Mesenchymal stem cell (in vitro differentiated cells and primary cell): Measurements from ENCODE around the gene CHMP6.

Experiments used
- DNase-seq: peaks from one replicate; pipeline ENCODE4 v3.0.0-alpha.2; 2013
- H2AFZ ChIP-seq: one replicate; pipeline ENCODE4 v1.6.1; 2013; ENCODE audit warnings: low read depth, mild to moderate bottlenecking, control low read depth, inconsistent platforms, low read length, moderate library complexity
- H2AK5ac ChIP-seq: 2 replicates; pipeline ENCODE4 v1.6.1; 2013; ENCODE audit warnings: low read length, moderate library complexity, mild to moderate bottlenecking, inconsistent platforms; ENCODE audit not compliant: severe bottlenecking
- H2BK120ac ChIP-seq: one replicate; pipeline ENCODE4 v1.6.1; 2013; ENCODE audit warnings: low read depth, mild to moderate bottlenecking, inconsistent platforms, low read length, moderate library complexity
- H2BK12ac ChIP-seq, 2 experiments: one replicate each; pipeline ENCODE4 v1.6.1; 2013; ENCODE audit warnings: inconsistent platforms in 2 of 2, low read length in 2 of 2, mild to moderate bottlenecking in 2 of 2, moderate library complexity in 2 of 2, control low read depth in 1 of 2
- H2BK15ac ChIP-seq: one replicate; pipeline ENCODE4 v1.6.1; 2013; ENCODE audit warnings: mild to moderate bottlenecking, low read depth, inconsistent platforms; ENCODE audit not compliant: poor library complexity, severe bottlenecking
- H2BK5ac ChIP-seq: 2 replicates; pipeline ENCODE4 v1.6.1; 2013; ENCODE audit warnings: low read depth, mild to moderate bottlenecking, low read length, control low read depth, inconsistent platforms; ENCODE audit not compliant: poor library complexity, severe bottlenecking
- H3K14ac ChIP-seq, 2 experiments: one replicate each; pipeline ENCODE4 v1.6.1; 2013; ENCODE audit warnings: inconsistent platforms in 2 of 2, low read length in 2 of 2, control low read depth in 1 of 2, mild to moderate bottlenecking in 1 of 2, moderate library complexity in 1 of 2
- H3K18ac ChIP-seq, 2 experiments: one replicate each; pipeline ENCODE4 v1.6.1; 2013; ENCODE audit warnings: inconsistent platforms in 2 of 2, low read length in 2 of 2, control low read depth in 1 of 2, low read depth in 1 of 2, mild to moderate bottlenecking in 1 of 2
- H3K23ac ChIP-seq, 2 experiments: one replicate each; pipeline ENCODE4 v1.6.1; 2013; ENCODE audit warnings: inconsistent platforms in 2 of 2, low read length in 2 of 2, mild to moderate bottlenecking in 2 of 2, moderate library complexity in 2 of 2, control low read depth in 1 of 2
- H3K27ac ChIP-seq: 2 replicates; pipeline ENCODE4 v1.5.1; 2013; ENCODE audit warnings: mild to moderate bottlenecking, moderate library complexity, low read length, control low read depth, inconsistent platforms; ENCODE audit not compliant: poor library complexity, severe bottlenecking
- H3K27me3 ChIP-seq, 2 experiments: 2 replicates each; pipeline versions ENCODE4 v1.6.1 to v1.7.0; 2013; ENCODE audit warnings: low read length in 2 of 2, mild to moderate bottlenecking in 2 of 2, moderate library complexity in 2 of 2, control low read depth in 1 of 2, inconsistent platforms in 1 of 2; ENCODE audit not compliant: control insufficient read depth in 1 of 2, insufficient read depth in 1 of 2
- H3K36me3 ChIP-seq, 2 experiments: 2 replicates each; pipeline versions ENCODE4 v1.6.1 to v1.7.0; 2013; ENCODE audit warnings: low read length in 2 of 2, control low read depth in 1 of 2, inconsistent platforms in 1 of 2, low read depth in 1 of 2, mild to moderate bottlenecking in 1 of 2; ENCODE audit not compliant: insufficient read depth in 2 of 2, control insufficient read depth in 1 of 2
- H3K4ac ChIP-seq, 2 experiments: one replicate each; pipeline ENCODE4 v1.6.1; 2013; ENCODE audit warnings: inconsistent platforms in 2 of 2, low read length in 2 of 2, mild to moderate bottlenecking in 2 of 2, moderate library complexity in 2 of 2, control low read depth in 1 of 2, low read depth in 1 of 2
- H3K4me1 ChIP-seq: 2 replicates; pipeline ENCODE4 v1.6.1; 2013; ENCODE audit warnings: low read depth, low read length, control low read depth; ENCODE audit not compliant: control insufficient read depth, insufficient read depth
- H3K4me2 ChIP-seq: 2 replicates; pipeline ENCODE4 v1.6.1; 2013; ENCODE audit warnings: low read length, mild to moderate bottlenecking, inconsistent platforms; ENCODE audit not compliant: poor library complexity, severe bottlenecking
- H3K4me3 ChIP-seq, 2 experiments: 2 replicates each; pipeline versions ENCODE4 v1.5.1 to v1.7.0; 2013; ENCODE audit warnings: low read length in 2 of 2, mild to moderate bottlenecking in 2 of 2, control low read depth in 1 of 2, low read depth in 1 of 2; ENCODE audit not compliant: insufficient read depth in 1 of 2
- H3K79me1 ChIP-seq: replicated peaks from 2 replicates; pipeline ENCODE4 v1.6.1; 2013; ENCODE audit warnings: mild to moderate bottlenecking, control low read depth, low read length, inconsistent platforms; ENCODE audit not compliant: poor library complexity, severe bottlenecking
- H3K9ac ChIP-seq: 2 replicates; pipeline ENCODE4 v1.7.0; 2013; ENCODE audit warnings: mild to moderate bottlenecking, low read length, moderate library complexity
- H3K9me3 ChIP-seq: 2 replicates; pipeline ENCODE4 v1.7.0; 2013; ENCODE audit warnings: mild to moderate bottlenecking, low read length; ENCODE audit not compliant: control insufficient read depth
- H4K8ac ChIP-seq: one replicate; pipeline ENCODE4 v1.6.1; 2013; ENCODE audit warnings: inconsistent platforms, mild to moderate bottlenecking, low read length, moderate library complexity
- H4K91ac ChIP-seq: one replicate; pipeline ENCODE4 v1.6.1; 2013; ENCODE audit warnings: mild to moderate bottlenecking, low read length, inconsistent platforms
- WGBS: methylation state at CpG from one replicate; pipeline ENCODE4 v1.1.7; 2013; ENCODE audit warnings: mixed read lengths; 5-methylcytosine and 5-hydroxymethylcytosine counted together

The CHMP6 gene

DNA sequence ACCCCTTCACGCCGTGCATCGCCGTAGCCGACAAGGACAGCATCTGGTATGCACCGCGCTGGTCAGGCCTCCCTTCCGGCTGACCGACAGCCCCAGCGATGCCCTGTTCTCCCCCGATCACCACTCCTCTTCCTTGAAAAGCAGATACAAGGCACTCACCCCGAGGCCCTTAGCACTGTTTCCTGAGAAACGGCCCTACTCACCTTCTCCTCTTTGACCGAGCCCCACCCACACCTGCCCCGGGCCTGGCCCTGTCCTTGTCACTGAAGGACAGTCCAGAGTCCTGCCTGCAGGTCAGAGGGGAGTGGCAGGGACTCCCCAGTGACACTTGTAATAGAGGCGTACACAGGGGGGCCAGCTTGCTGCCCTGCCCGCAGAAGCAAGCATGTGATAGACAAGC, 45.9 kb upstream of the CHMP6 start:
- Histone ChIP-seq H4K91ac (no peak overlapping the region), H3K36me3 (peaks cover 43 to 80% of the 10 kb centered on the region in 2 experiments)
- WGBS = 94% methylated on average over 17 of the region's 17 CpGs

GRCh38 chr17:80946449-80946848, 45.2 kb upstream of the CHMP6 start:
- no peaks in the 10 kb centered on the region for H3K27me3 ChIP-seq
- no peak for DNase-seq
- H3K4me1 ChIP-seq = no peaks in the 10 kb centered on the region
- H3K9me3 ChIP-seq = no peaks in the 10 kb centered on the region
- no peak overlapping the region for H3K4me2 ChIP-seq
- H2BK5ac ChIP-seq = no peak overlapping the region
- WGBS = 93% methylated on average over 7 of the region's 8 CpGs
- H2AK5ac ChIP-seq = no peak overlapping the region
- no peak overlapping the region for H2AFZ ChIP-seq
- H4K8ac ChIP-seq = no peak overlapping the region
- no peak overlapping the region for H3K23ac ChIP-seq
- peaks cover 47 to 80% of the 10 kb centered on the region in 2 experiments for H3K36me3 ChIP-seq
- H3K79me1 ChIP-seq = no peaks in the 10 kb centered on the region
- H3K14ac ChIP-seq = no peak overlapping the region
- no peak overlapping the region for H4K91ac ChIP-seq
- H2BK15ac ChIP-seq = no peak overlapping the region
- no peak overlapping the region for H3K4ac ChIP-seq
- no peak overlapping the region for H3K18ac ChIP-seq
- no peak overlapping the region for H2BK12ac ChIP-seq
- H2BK120ac ChIP-seq = no peak overlapping the region
- H3K9ac ChIP-seq = no peak overlapping the region
- no peak overlapping the region for H3K27ac ChIP-seq
- no peak overlapping the region for H3K4me3 ChIP-seq

More for the DNA sequence above, 45.9 kb upstream of the CHMP6 start:
- Histone ChIP-seq H2BK12ac (no peak overlapping the region), H3K14ac (no peak overlapping the region), H2BK5ac (no peak overlapping the region), H2AFZ (no peak overlapping the region), H3K9me3 (no peaks in the 10 kb centered on the region), H2BK120ac (no peak overlapping the region), H3K27me3 (no peaks in the 10 kb centered on the region), H3K4me3 (no peak overlapping the region), H2AK5ac (no peak overlapping the region), H3K18ac (no peak overlapping the region), H4K8ac (no peak overlapping the region), H3K4me1 (no peaks in the 10 kb centered on the region), H2BK15ac (no peak overlapping the region), H3K23ac (no peak overlapping the region), H3K9ac (no peak overlapping the region), H3K27ac (no peak overlapping the region), H3K4ac (no peak overlapping the region), H3K4me2 (no peak overlapping the region), H3K79me1 (no peaks in the 10 kb centered on the region)
- DNase-seq = no peak

- no peak overlapping the region for H3K4me3 ChIP-seq
- H2BK15ac ChIP-seq = no peak overlapping the region
- peaks cover 56 to 80% of the 10 kb centered on the region in 2 experiments for H3K36me3 ChIP-seq
- no peaks in the 10 kb centered on the region for H3K79me1 ChIP-seq
- no peak overlapping the region for H4K8ac ChIP-seq
- H2BK12ac ChIP-seq = no peak overlapping the region
- H3K14ac ChIP-seq = no peak overlapping the region
- H3K9ac ChIP-seq = no peak overlapping the region
- H2BK5ac ChIP-seq = no peak overlapping the region
- no peak overlapping the region for H2BK120ac ChIP-seq
- H3K27me3 ChIP-seq = no peaks in the 10 kb centered on the region
- H3K4me1 ChIP-seq = no peaks in the 10 kb centered on the region
- H3K9me3 ChIP-seq = no peaks in the 10 kb centered on the region
- no peak overlapping the region for H2AK5ac ChIP-seq
- no peak overlapping the region for H3K23ac ChIP-seq
- H3K4ac ChIP-seq = no peak overlapping the region
- 91% methylated on average over 21 of the region's 21 CpGs for WGBS
- H3K18ac ChIP-seq = no peak overlapping the region
- no peak overlapping the region for H2AFZ ChIP-seq
- H3K27ac ChIP-seq = no peak overlapping the region
- DNase-seq = no peak
- no peak overlapping the region for H3K4me2 ChIP-seq
- no peak overlapping the region for H4K91ac ChIP-seq
These were observed 44.3 kb upstream of the CHMP6 start for GRCh38 chr17:80947200-80947940.

- H3K9ac ChIP-seq = no peak overlapping the region
- no peak overlapping the region for H3K4me2 ChIP-seq
- H3K14ac ChIP-seq = no peak overlapping the region
- H3K27me3 ChIP-seq = no peaks in the 10 kb centered on the region
- no peak overlapping the region for H4K8ac ChIP-seq
- H2BK12ac ChIP-seq = no peak overlapping the region
- H3K4ac ChIP-seq = no peak overlapping the region
- no peak overlapping the region for H3K27ac ChIP-seq
- no peak overlapping the region for H2AFZ ChIP-seq
- no peak overlapping the region for H2BK120ac ChIP-seq
- no peaks in the 10 kb centered on the region for H3K79me1 ChIP-seq
- H4K91ac ChIP-seq = no peak overlapping the region
- no peaks in the 10 kb centered on the region for H3K9me3 ChIP-seq
- DNase-seq = no peak
- WGBS = 96% methylated on average over 48 of the region's 48 CpGs
- no peak overlapping the region for H3K18ac ChIP-seq
- no peak overlapping the region for H2BK15ac ChIP-seq
- no peak overlapping the region for H3K23ac ChIP-seq
- no peak overlapping the region for H3K4me3 ChIP-seq
- H3K4me1 ChIP-seq = no peaks in the 10 kb centered on the region
- H2BK5ac ChIP-seq = no peak overlapping the region
- no peak overlapping the region for H2AK5ac ChIP-seq
- peaks cover 59 to 78% of the 10 kb centered on the region in 2 experiments for H3K36me3 ChIP-seq
These were observed 43.3 kb upstream of the CHMP6 start for GRCh38 chr17:80948019-80948975.
